ENCODE results near the gene LRP1B.

Gene LRP1B

GRCh38 chr2:142131010-142131669, at the start of gene LRP1B:
Gene LRP1B (minus strand): TSS chr2:142131016. CDS start chr2:142130729, 287 bp downstream.
- no peak for DNase-seq

GRCh38 chr2:142179686-142180085, 48.9 kb upstream of the LRP1B start:
- no peak for DNase-seq

GRCh38 chr2:142178604-142179003, 47.8 kb upstream of the LRP1B start:
- no peak for DNase-seq

- DNase-seq = no peak
These were observed 46.1 kb upstream of the LRP1B start for GRCh38 chr2:142176941-142177340.

GRCh38 chr2:142175813-142176338, 45.1 kb upstream of the LRP1B start:
- DNase-seq = no peak

- no peak for DNase-seq
These were observed 43.4 kb upstream of the LRP1B start for GRCh38 chr2:142174176-142174575.

GRCh38 chr2:142170847-142171246, 40.0 kb upstream of the LRP1B start:
- DNase-seq = no peak

GRCh38 chr2:142165790-142166189, 35.0 kb upstream of the LRP1B start:
- DNase-seq = no peak

- no peak for DNase-seq
These were observed 22.8 kb upstream of the LRP1B start for GRCh38 chr2:142153601-142154000.

- DNase-seq = no peak
These were observed 19.6 kb upstream of the LRP1B start for GRCh38 chr2:142150453-142150852.

- no peak for DNase-seq
These were observed 13.7 kb upstream of the LRP1B start for GRCh38 chr2:142144547-142144946.

- DNase-seq = no peak
These were observed 11.8 kb upstream of the LRP1B start for GRCh38 chr2:142142595-142142994.

- no peak for DNase-seq
These were observed 9.6 kb upstream of the LRP1B start for GRCh38 chr2:142140434-142140845.

GRCh38 chr2:142139384-142139783, 8.6 kb upstream of the LRP1B start:
- DNase-seq = no peak

GRCh38 chr2:142136571-142136970, 5.8 kb upstream of the LRP1B start:
- no peak for DNase-seq

GRCh38 chr2:142134911-142135310, 4.1 kb upstream of the LRP1B start:
- DNase-seq = no peak

GRCh38 chr2:142130111-142131009, 456 bp downstream of the LRP1B start:
- no peak for DNase-seq

- no peak for DNase-seq
These were observed 2.7 kb downstream of the LRP1B start for GRCh38 chr2:142128105-142128504.

- no peak for DNase-seq
These were observed 3.6 kb downstream of the LRP1B start for GRCh38 chr2:142127248-142127647.

- no peak for DNase-seq
These were observed 6.1 kb downstream of the LRP1B start for GRCh38 chr2:142124706-142125105.

GRCh38 chr2:142119347-142119746, 11.5 kb downstream of the LRP1B start:
- DNase-seq = no peak

GRCh38 chr2:142112757-142113221, 18.0 kb downstream of the LRP1B start:
- DNase-seq = no peak

GRCh38 chr2:142104134-142104758, 26.6 kb downstream of the LRP1B start:
- DNase-seq = no peak
